WTC11 (cell line): ENCODE data around the gene TP53AIP1. TPM values are rescaled to one million over a fixed set of nuclear protein-coding genes. Genes with fewer than 3 reads are reported as not detected.

Source experiments
- ATAC-seq: fragments of 200-7000 bp; cut with Tn5 transposase; 2 replicates; pipeline ENCODE4 v1.10.0; 2021; ENCODE audit warnings: mild to moderate bottlenecking, moderate library complexity
- CTCF ChIA-PET: fragments of 300-600 bp; sonication (Branson Sonifier 250); formaldehyde crosslinking; loops from one replicate; lab custom pipeline; 2021; ENCODE audit warnings: antibody characterized with exemption; lab: Charles Lee
- POLR2A ChIA-PET: fragments of 350-600 bp; sonication (Branson Sonifier 250); formaldehyde crosslinking; loops from one replicate; lab custom pipeline; 2021; ENCODE audit warnings: antibody characterized with exemption; lab: Charles Lee
- DNase-seq: peaks from one replicate; pipeline ENCODE4 v3.0.0; 2021; ENCODE audit warnings: low spot score
- H3K27ac Mint-ChIP-seq: 2 replicates; pipeline ENCODE4 v1.8.0; 2021; ENCODE audit warnings: mixed read lengths
- H3K27me3 Mint-ChIP-seq: 2 replicates; pipeline ENCODE4 v1.8.0; 2021; ENCODE audit warnings: low read depth, mild to moderate bottlenecking, moderate library complexity, mixed read lengths
- H3K36me3 Mint-ChIP-seq: 2 replicates; pipeline ENCODE4 v1.8.0; 2021; ENCODE audit warnings: mixed read lengths
- H3K4me1 Mint-ChIP-seq: 2 replicates; pipeline ENCODE4 v1.8.0; 2022; ENCODE audit warnings: mixed read lengths
- H3K4me3 Mint-ChIP-seq: 2 replicates; pipeline ENCODE4 v1.8.0; 2021; ENCODE audit warnings: mild to moderate bottlenecking, moderate library complexity, mixed read lengths
- H3K9me3 Mint-ChIP-seq: 2 replicates; pipeline ENCODE4 v1.8.0; 2021; ENCODE audit warnings: mixed read lengths
- FOXJ3 ChIP-seq: sonication (generic); formaldehyde crosslinking; IDR thresholded peaks from 2 replicates; pipeline ENCODE4 v1.9.0; 2021; ENCODE audit warnings: missing genetic modification reagents, mild to moderate bottlenecking, borderline replicate concordance
- FOXK1 ChIP-seq: sonication (generic); formaldehyde crosslinking; IDR thresholded peaks from 2 replicates; pipeline ENCODE4 v1.8.0; 2022; ENCODE audit warnings: mild to moderate bottlenecking, moderate library complexity, missing genetic modification reagents
- GRHL2 ChIP-seq: fragments of 250-450 bp; sonication (Bioruptor Pico); IDR thresholded peaks from 2 replicates; pipeline ENCODE4 v1.8.0; 2022; ENCODE audit warnings: mild to moderate bottlenecking, moderate library complexity; ENCODE audit not compliant: insufficient replicate concordance, severe bottlenecking
- KAT7 ChIP-seq: sonication (generic); formaldehyde crosslinking; IDR thresholded peaks from 2 replicates; pipeline ENCODE4 v1.8.1; 2023; ENCODE audit warnings: missing genetic modification reagents, mild to moderate bottlenecking, borderline replicate concordance
- NFATC4 ChIP-seq: fragments of 250-450 bp; sonication (Bioruptor Pico); IDR thresholded peaks from 2 replicates; pipeline ENCODE4 v1.9.0; 2021; ENCODE audit warnings: mild to moderate bottlenecking
- NR1H2 ChIP-seq: sonication (generic); formaldehyde crosslinking; IDR thresholded peaks from 2 replicates; pipeline ENCODE4 v1.9.0; 2021; ENCODE audit warnings: mild to moderate bottlenecking, moderate library complexity, missing genetic modification reagents
- SMAD4 ChIP-seq: sonication (generic); formaldehyde crosslinking; IDR thresholded peaks from 2 replicates; pipeline ENCODE4 v1.8.0; 2022; ENCODE audit warnings: mild to moderate bottlenecking, missing genetic modification reagents
- TP53 ChIP-seq: sonication (generic); formaldehyde crosslinking; IDR thresholded peaks from 2 replicates; pipeline ENCODE4 v1.8.1; 2023; ENCODE audit warnings: mild to moderate bottlenecking, missing genetic modification reagents
- ZNF121 ChIP-seq: sonication (generic); formaldehyde crosslinking; IDR thresholded peaks from 2 replicates; pipeline ENCODE4 v1.8.0; 2023; ENCODE audit warnings: missing genetic modification reagents
- ZNF219 ChIP-seq: sonication (generic); formaldehyde crosslinking; IDR thresholded peaks from 2 replicates; pipeline ENCODE4 v1.8.0; 2023; ENCODE audit warnings: missing genetic modification reagents, mild to moderate bottlenecking, borderline replicate concordance
- ZNF396 ChIP-seq: fragments of 250-450 bp; sonication (Bioruptor Pico); IDR thresholded peaks from 2 replicates; pipeline ENCODE4 v1.8.0; 2021; ENCODE audit warnings: mild to moderate bottlenecking, moderate library complexity, borderline replicate concordance
- ZNF671 ChIP-seq: fragments of 250-450 bp; sonication (Bioruptor Pico); IDR thresholded peaks from 2 replicates; pipeline ENCODE4 v1.8.0; 2021; ENCODE audit warnings: mild to moderate bottlenecking
- total RNA-seq: library from RNA; stranded (reverse); gene quantifications from 3 replicates; pipeline ENCODE4 v1.2.3, GENCODE V29; 2021
- TF ChIP-seq, protein P1 (sequence below): fragments of 250-450 bp; sonication (Bioruptor Pico); conservative IDR thresholded peaks from 2 replicates; pipeline ENCODE4 v1.9.0; 2021; ENCODE audit warnings: mild to moderate bottlenecking
- TF ChIP-seq, protein P2 (sequence below): sonication (generic); formaldehyde crosslinking; IDR thresholded peaks from 2 replicates; pipeline ENCODE4 v1.8.0; 2022; ENCODE audit warnings: mild to moderate bottlenecking, missing genetic modification reagents
- TF ChIP-seq, protein P3 (sequence below): sonication (generic); formaldehyde crosslinking; IDR thresholded peaks from 2 replicates; pipeline ENCODE4 v1.8.0; 2022; ENCODE audit warnings: mild to moderate bottlenecking, missing genetic modification reagents
- TF ChIP-seq, protein P4 (sequence below): fragments of 250-450 bp; sonication (Bioruptor Pico); IDR thresholded peaks from 2 replicates; pipeline ENCODE4 v1.9.0; 2021; ENCODE audit warnings: mild to moderate bottlenecking
- TF ChIP-seq, protein P5 (sequence below): fragments of 250-450 bp; sonication (Bioruptor Pico); IDR thresholded peaks from 2 replicates; pipeline ENCODE4 v1.8.0; 2021; ENCODE audit warnings: mild to moderate bottlenecking
- TF ChIP-seq, protein P6 (sequence below): sonication (generic); formaldehyde crosslinking; IDR thresholded peaks from 2 replicates; pipeline ENCODE4 v1.8.1; 2022; ENCODE audit warnings: mild to moderate bottlenecking, missing genetic modification reagents, moderate library complexity, borderline replicate concordance
- TF ChIP-seq, protein P7 (sequence below): fragments of 250-450 bp; sonication (Bioruptor Pico); IDR thresholded peaks from 2 replicates; pipeline ENCODE4 v1.9.0; 2021; ENCODE audit warnings: mild to moderate bottlenecking

TP53AIP1 gene
- total RNA-seq, 1 experiment from 2014 or later = 0.07 TPM

DNA sequence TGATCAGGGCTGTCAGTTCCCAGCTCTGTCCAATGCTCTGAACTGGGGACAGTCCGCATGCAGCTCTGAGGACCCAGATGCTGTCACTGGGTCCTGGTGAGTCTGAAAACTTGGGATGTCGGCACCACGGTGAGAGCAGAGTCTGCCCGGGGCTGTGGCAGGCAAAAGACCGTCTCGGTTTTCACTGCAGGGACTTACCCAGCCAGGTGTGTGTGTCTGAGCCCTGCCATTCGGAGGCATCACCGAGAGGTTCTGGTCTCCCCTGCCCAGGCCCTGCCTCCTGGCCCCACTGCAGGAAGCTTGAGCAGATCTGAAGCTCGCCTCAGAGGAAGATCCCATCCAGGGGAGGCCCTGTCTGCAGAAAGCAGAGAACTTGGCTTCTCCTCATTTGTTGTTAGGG, 5.2 kb downstream of the TP53AIP1 start:
- CTCF ChIA-PET = interaction anchor here (0.7 to 3.8 kb wide), 12 partner anchors 10 to 57 kb away, joined by 3 to 25 read pairs (median 7); no protein-coding TSS in a partner anchor
- H3K9me3 Mint-ChIP-seq = no peaks in the 10 kb centered on the region
- H3K36me3 Mint-ChIP-seq = no peaks in the 10 kb centered on the region
- no peak overlapping the region for H3K4me3 Mint-ChIP-seq
- POLR2A ChIA-PET = no interaction called here
- no peak for DNase-seq
- peaks cover 73% of the 10 kb centered on the region for H3K27me3 Mint-ChIP-seq
- peak; percentile 6; the same call in 1 of the 2 replicates for ATAC-seq
- TF ChIP-seq, protein P1, sequence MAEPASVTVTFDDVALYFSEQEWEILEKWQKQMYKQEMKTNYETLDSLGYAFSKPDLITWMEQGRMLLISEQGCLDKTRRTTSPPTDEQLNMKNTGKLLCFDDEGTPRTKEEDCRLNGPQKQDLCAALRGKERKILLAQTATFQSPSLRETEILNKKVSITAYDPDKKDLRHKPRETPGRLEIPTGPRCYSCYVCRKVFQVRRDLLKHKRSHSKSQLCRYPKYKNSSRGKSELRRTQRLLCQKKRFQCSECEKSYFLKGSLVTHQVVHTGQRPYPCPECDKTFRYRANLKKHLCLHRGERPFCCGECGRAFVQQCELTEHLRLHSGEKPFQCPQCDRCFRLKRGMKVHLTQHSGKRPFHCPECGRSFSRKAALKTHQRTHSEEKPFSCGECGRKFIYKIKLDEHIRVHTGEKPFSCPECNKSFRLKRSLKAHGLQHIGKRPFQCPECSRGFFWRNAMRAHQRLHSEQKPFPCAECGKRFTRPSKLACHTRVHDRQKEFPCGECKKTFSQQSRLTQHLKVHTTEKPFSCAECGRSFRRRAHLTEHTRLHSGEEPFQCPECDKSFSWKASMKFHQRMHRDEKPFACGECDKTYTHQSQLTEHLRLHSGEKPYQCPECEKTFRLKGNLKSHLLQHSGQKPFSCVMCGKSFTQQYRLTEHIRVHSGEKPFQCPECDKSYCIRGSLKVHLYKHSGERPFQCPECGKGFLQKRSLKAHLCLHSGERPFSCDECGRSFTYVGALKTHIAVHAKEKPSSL (CRISPR knock-in tag) = no peak
- TF ChIP-seq FOXK1 (CRISPR knock-in tag) (no peak), NR1H2 (CRISPR knock-in tag) (no peak), NFATC4 (CRISPR knock-in tag) (no peak), FOXJ3 (no peak), KAT7 (CRISPR knock-in tag) (no peak), TP53 (CRISPR knock-in tag) (no peak), SMAD4 (CRISPR knock-in tag) (no peak), ZNF396 (CRISPR knock-in tag) (no peak), ZNF121 (CRISPR knock-in tag) (no peak), ZNF219 (CRISPR knock-in tag) (no peak), ZNF671 (CRISPR knock-in tag) (no peak), GRHL2 (CRISPR knock-in tag) (no peak)
- TF ChIP-seq, protein P2, sequence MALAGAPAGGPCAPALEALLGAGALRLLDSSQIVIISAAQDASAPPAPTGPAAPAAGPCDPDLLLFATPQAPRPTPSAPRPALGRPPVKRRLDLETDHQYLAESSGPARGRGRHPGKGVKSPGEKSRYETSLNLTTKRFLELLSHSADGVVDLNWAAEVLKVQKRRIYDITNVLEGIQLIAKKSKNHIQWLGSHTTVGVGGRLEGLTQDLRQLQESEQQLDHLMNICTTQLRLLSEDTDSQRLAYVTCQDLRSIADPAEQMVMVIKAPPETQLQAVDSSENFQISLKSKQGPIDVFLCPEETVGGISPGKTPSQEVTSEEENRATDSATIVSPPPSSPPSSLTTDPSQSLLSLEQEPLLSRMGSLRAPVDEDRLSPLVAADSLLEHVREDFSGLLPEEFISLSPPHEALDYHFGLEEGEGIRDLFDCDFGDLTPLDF = no peak
- TF ChIP-seq, protein P3, sequence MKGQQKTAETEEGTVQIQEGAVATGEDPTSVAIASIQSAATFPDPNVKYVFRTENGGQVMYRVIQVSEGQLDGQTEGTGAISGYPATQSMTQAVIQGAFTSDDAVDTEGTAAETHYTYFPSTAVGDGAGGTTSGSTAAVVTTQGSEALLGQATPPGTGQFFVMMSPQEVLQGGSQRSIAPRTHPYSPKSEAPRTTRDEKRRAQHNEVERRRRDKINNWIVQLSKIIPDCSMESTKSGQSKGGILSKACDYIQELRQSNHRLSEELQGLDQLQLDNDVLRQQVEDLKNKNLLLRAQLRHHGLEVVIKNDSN (CRISPR knock-in tag) = no peak
- TF ChIP-seq, protein P4, sequence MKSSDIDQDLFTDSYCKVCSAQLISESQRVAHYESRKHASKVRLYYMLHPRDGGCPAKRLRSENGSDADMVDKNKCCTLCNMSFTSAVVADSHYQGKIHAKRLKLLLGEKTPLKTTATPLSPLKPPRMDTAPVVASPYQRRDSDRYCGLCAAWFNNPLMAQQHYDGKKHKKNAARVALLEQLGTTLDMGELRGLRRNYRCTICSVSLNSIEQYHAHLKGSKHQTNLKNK (CRISPR knock-in tag) = no peak
- TF ChIP-seq, protein P5, sequence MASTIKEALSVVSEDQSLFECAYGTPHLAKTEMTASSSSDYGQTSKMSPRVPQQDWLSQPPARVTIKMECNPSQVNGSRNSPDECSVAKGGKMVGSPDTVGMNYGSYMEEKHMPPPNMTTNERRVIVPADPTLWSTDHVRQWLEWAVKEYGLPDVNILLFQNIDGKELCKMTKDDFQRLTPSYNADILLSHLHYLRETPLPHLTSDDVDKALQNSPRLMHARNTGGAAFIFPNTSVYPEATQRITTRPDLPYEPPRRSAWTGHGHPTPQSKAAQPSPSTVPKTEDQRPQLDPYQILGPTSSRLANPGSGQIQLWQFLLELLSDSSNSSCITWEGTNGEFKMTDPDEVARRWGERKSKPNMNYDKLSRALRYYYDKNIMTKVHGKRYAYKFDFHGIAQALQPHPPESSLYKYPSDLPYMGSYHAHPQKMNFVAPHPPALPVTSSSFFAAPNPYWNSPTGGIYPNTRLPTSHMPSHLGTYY = no peak
- TF ChIP-seq, protein P6, sequence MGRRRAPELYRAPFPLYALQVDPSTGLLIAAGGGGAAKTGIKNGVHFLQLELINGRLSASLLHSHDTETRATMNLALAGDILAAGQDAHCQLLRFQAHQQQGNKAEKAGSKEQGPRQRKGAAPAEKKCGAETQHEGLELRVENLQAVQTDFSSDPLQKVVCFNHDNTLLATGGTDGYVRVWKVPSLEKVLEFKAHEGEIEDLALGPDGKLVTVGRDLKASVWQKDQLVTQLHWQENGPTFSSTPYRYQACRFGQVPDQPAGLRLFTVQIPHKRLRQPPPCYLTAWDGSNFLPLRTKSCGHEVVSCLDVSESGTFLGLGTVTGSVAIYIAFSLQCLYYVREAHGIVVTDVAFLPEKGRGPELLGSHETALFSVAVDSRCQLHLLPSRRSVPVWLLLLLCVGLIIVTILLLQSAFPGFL (CRISPR knock-in tag) = no peak
- TF ChIP-seq, protein P7, sequence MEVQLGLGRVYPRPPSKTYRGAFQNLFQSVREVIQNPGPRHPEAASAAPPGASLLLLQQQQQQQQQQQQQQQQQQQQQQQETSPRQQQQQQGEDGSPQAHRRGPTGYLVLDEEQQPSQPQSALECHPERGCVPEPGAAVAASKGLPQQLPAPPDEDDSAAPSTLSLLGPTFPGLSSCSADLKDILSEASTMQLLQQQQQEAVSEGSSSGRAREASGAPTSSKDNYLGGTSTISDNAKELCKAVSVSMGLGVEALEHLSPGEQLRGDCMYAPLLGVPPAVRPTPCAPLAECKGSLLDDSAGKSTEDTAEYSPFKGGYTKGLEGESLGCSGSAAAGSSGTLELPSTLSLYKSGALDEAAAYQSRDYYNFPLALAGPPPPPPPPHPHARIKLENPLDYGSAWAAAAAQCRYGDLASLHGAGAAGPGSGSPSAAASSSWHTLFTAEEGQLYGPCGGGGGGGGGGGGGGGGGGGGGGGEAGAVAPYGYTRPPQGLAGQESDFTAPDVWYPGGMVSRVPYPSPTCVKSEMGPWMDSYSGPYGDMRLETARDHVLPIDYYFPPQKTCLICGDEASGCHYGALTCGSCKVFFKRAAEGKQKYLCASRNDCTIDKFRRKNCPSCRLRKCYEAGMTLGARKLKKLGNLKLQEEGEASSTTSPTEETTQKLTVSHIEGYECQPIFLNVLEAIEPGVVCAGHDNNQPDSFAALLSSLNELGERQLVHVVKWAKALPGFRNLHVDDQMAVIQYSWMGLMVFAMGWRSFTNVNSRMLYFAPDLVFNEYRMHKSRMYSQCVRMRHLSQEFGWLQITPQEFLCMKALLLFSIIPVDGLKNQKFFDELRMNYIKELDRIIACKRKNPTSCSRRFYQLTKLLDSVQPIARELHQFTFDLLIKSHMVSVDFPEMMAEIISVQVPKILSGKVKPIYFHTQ (CRISPR knock-in tag) = no peak
- H3K27ac Mint-ChIP-seq = no peak overlapping the region
- H3K4me1 Mint-ChIP-seq = peaks cover 22% of the 10 kb centered on the region
